Effector memory CD8-positive, alpha-beta T cell (primary cell): ENCODE data around the gene MUC5AC.
"Not testable (repeated sequence)": the region's sequence is repeated elsewhere in the genome, so short reads cannot be mapped to it uniquely, and the experiment has no call there.

Experiments
- ATAC-seq: fragments of 150-1000 bp; cut with Tn5 transposase; replicated peaks from 2 replicates; pipeline ENCODE4 v1.10.0; 2021; ENCODE audit warnings: mild to moderate bottlenecking, moderate library complexity
- DNase-seq, 3 experiments: peaks; one replicate each; pipeline ENCODE4 v3.0.0; 2021
- H3K27ac Mint-ChIP-seq, 2 donors: one replicate each; pipeline ENCODE4 v1.8.0; 2022; ENCODE audit warnings: mild to moderate bottlenecking in 2 of 2, mixed read lengths in 2 of 2, moderate library complexity in 2 of 2
- H3K27me3 Mint-ChIP-seq, 2 donors: one replicate each; pipeline ENCODE4 v1.8.0; 2022; ENCODE audit warnings: mixed read lengths in 2 of 2
- H3K36me3 Mint-ChIP-seq: one replicate; pipeline ENCODE4 v1.8.0; 2022; ENCODE audit warnings: mild to moderate bottlenecking, moderate library complexity, mixed read lengths; ENCODE audit not compliant: insufficient read depth
- H3K4me1 Mint-ChIP-seq, 2 donors: one replicate each; pipeline ENCODE4 v1.8.0; 2022; ENCODE audit warnings: low read depth in 2 of 2, mixed read lengths in 2 of 2
- H3K4me3 Mint-ChIP-seq, 2 donors: one replicate each; pipeline ENCODE4 v1.8.0; 2022; ENCODE audit warnings: mild to moderate bottlenecking in 2 of 2, mixed read lengths in 2 of 2, moderate library complexity in 2 of 2
- H3K9me3 Mint-ChIP-seq, 2 donors: one replicate each; pipeline ENCODE4 v1.8.0; 2022; ENCODE audit warnings: mixed read lengths in 2 of 2

Gene MUC5AC

GRCh38 chr11:1247026-1247425, 89.3 kb downstream of the MUC5AC start:
- not testable (repeated sequence) for H3K36me3 Mint-ChIP-seq, ATAC-seq
- peaks cover 1 to 14% of the 10 kb centered on the region in 2 donors for H3K4me1 Mint-ChIP-seq

GRCh38 chr11:1248951-1249350, 91.2 kb downstream of the MUC5AC start:
- not testable (repeated sequence) for DNase-seq, H3K4me1 Mint-ChIP-seq, ATAC-seq, H3K27me3 Mint-ChIP-seq, H3K27ac Mint-ChIP-seq, H3K4me3 Mint-ChIP-seq, H3K9me3 Mint-ChIP-seq, H3K36me3 Mint-ChIP-seq

More at GRCh38 chr11:1247026-1247425, 89.3 kb downstream of the MUC5AC start:
- DNase-seq, H3K27ac Mint-ChIP-seq, H3K27me3 Mint-ChIP-seq, H3K4me3 Mint-ChIP-seq, H3K9me3 Mint-ChIP-seq: not testable (repeated sequence)

GRCh38 chr11:1250411-1250810, 92.7 kb downstream of the MUC5AC start:
- not testable (repeated sequence) for H3K9me3 Mint-ChIP-seq, H3K27me3 Mint-ChIP-seq, H3K4me3 Mint-ChIP-seq, DNase-seq, H3K36me3 Mint-ChIP-seq, H3K4me1 Mint-ChIP-seq, ATAC-seq
- H3K27ac Mint-ChIP-seq = peak overlapping the region in 1 of 2 donors; percentile 89
